GM19043 (cell line): ENCODE data around the gene KCTD1.
"Not testable (repeated sequence)": the region's sequence is repeated elsewhere in the genome, so short reads cannot be mapped to it uniquely, and the experiment has no call there.

Source experiments
- ATAC-seq: cut with Tn5 transposase; IDR thresholded peaks from one replicate; pipeline ENCODE4 v1.9.1; 2021; ENCODE audit warnings: low read depth; ENCODE audit not compliant: unreplicated experiment

KCTD1 gene

DNA sequence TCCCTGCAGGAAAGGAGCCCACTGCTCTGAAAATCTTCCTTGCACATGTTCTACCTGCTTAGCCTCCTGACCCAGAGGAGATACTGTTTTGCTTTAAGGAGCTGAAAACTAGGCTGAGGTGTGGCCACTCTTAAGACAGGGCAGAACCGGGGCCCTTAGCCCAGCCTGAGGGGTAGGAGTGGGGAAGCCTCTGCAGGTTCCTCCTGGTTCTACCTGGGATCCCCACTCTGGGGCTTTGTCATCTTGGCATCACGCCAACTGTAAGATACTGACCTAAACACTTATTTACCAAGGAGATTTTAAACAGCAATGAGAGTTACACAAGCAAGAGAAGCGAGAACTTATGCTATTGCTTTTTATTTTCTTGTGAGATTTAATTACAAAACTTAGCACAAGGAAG, 86.9 kb downstream of the KCTD1 start:
- no peak for ATAC-seq

DNA sequence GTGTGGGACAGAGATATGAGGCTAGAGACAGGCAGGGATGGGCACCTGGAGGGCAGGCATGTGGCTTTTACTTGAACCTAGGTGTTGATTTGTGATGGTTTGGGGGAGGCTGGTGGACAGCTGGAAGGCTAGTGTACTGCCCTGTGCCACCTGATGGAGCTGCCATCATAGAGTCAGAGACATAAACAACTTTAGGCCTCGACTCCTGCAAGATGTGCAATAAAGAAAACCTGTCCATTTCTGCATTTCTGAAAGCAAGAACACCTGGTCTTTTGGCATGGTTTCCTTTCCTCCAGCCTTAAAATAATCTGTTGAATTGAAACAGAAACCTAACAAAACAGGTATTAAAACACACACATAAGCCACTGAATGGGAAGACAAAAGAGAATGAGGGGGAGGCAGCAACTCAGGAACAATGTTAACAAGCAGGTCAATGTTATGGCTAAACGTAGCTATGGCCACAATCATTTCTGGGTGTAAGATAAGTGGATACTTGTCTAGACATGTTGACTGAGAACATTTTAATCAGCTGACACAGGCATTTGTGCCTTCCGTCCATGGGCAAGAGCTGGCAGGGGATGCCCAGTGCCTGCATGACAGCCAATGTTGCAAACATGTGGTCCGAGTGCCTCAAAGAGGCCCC, 87.8 kb downstream of the KCTD1 start:
- ATAC-seq: peak; percentile 73

DNA sequence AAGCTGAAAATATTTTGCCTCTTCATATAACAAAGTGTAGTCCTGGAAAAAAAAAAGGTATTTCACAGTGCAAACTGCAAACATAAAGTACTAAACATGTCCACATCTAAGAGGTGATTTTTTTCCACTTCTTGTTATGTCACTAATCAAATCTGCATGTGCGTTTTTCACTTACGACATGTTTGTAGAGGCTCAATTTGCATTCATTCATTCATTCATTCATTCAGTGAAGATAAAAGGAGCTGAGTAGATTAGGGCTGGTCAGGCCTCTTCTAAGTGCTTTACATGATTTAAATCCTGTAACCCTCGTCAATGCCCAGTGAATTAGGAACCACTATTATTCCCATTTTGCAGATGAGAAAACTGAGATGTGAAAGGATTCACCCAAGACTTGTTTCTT, 88.5 kb downstream of the KCTD1 start:
- no peak for ATAC-seq

DNA sequence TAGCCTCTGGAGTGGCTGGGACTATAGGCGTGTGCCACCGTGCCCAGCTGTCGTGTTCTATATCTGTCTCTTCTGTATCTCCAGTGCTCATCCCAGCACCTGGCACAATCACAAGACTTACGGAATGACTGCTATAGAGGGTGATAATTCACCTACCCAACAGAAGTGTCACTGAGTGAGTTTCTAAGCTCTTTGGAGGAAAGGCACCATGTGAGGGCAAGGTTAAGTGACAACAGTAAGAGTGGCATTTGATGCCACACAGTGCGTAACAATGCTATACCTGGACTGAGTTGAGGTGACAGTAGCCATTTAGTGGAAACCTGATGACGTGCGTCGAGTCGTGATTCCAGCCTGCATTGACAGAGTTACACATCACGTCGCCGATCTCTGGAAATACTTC, 89.0 kb downstream of the KCTD1 start:
- no peak for ATAC-seq

DNA sequence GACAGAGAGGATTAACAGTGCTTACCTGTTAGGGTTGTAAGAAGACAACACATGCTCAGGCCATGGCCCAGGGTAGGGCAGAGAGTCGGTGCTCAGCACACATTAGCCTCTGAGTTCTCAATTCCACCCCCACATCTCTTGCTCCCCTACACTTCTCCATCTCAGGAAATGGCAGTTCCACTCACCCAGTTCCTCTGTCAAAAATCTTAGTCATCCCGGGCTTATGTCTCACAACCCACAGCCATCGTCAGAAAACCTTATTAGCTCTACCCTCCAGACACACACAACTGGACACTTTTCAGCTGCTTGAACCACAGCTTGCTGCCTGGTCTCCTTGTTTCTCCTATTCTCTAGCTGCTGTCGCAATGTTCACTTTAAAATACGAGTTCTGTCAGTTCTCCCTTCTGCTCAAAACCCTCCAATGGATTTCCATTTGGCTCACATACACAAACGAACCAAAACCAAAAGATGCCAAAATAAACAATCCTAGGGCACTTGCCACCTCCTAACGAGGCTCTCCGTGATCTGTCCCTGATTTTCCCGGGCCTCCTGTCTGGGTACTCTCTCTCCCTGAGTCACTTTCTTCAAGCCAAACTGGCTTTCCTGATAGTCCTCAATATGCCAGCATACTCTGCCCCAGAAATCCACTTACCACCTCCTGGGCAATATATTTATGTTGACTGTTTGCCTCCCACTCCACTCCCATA, 89.7 kb downstream of the KCTD1 start:
- peak; percentile 38 for ATAC-seq

DNA sequence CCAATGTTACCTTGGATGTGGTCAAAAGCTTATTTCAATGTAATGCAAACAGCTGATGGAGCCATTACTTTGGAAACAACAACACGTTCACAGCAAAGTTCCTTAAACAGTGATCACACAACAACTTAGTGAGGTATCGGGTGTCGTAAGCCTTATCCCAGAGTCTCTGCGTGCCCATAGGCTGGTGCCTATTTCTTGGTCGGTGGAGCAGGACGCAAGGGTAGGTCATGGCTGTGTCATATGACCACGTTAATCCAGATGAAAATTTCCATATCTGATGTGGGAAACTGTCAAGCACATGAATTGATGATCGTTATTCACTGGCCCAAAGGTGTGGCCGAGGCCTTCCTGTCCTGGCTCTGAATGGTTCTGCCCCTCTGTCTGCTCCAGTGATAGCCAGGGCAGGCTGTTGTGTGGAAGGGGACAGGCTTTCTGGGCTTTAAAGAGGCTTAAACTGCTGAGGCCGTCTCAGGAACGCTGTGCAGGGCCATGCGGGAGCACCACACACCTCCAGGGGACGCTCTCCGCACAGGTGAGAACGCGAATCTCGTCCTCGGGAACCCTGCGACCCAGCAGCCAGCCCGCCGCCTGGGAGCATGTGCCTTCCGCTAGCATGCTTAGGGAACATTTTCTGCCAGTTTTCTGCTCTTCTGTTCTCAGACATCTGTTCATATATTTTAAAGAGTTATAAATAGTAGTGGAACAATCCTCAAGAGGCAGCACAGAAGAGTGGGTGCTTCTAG, 90.6 kb downstream of the KCTD1 start:
- no peak for ATAC-seq

DNA sequence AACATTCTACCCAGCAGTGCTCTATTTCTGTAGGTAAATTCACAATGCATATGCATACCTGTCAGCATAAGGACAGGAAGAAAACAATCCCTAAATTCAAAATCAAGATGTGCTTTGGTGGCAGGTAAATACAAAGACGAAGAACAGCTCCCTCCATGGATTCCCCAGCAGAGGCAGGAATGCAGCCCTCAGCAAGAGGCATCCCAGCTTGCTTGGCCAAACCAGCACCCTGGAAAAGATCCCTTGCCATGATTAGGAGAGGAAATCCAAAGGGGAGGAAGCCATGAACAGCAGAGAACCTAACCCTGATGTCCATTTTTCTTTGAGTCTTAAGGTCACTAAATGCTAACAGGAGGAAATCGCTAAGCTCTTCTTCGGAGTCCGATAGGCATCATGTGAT, 91.2 kb downstream of the KCTD1 start:
- ATAC-seq: no peak

DNA sequence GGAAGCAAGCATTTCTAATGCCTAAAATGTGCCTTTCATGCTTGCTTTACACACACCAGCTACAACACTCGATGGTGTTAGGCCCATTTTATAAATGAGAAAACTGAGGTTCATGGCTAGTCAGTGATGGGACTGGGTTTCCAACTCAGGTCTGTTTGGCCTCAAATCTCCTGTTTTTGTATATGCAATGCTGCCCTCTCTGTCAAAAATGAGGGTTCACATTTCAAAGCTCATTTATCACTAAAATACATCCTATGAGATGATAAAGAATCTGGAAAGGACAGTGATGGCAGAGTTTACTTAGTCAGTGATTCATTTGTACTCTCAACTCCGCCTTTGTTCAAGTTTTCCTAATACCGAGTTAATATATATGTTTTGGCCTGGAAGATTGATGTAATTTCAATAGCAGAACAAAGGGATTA, 92.3 kb downstream of the KCTD1 start:
- no peak for ATAC-seq

DNA sequence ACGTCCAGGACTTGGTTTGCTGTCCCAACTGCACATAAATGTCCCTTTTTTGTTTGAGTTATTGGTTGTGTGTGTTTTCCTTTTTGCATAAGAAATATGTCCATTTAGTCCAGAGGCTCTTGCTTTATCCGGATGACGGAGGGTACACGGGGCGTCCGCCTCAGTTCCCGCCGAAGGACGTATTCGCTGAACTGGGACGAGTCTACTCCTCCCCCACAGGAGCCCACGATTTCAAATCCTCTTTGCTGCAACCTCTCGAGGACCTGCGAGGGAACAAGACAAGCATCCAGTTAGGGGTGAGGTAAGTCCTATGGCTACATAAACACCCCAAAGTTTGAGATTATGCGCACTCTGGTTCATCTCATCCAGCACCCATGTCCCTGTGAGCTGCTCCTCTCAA, 92.7 kb downstream of the KCTD1 start:
- ATAC-seq: no peak

DNA sequence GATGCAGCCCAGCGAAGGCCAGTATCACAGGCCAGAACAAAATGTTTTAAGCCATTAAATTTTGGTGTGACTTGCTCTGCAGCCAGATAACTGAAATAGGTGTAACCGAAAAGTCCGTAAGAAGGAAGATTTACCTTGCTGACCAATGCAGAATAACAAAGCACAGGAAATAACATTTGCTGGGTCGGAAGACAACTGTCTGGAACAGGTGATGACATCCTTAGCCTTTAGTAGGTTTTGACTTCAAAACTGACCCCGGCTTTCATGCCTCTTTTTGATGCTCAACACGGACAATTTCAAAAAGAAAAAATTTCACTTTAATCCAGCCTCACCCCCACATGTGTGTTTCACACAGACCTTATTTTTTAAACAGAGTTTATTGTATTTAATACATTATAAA, 93.7 kb downstream of the KCTD1 start:
- no peak for ATAC-seq

DNA sequence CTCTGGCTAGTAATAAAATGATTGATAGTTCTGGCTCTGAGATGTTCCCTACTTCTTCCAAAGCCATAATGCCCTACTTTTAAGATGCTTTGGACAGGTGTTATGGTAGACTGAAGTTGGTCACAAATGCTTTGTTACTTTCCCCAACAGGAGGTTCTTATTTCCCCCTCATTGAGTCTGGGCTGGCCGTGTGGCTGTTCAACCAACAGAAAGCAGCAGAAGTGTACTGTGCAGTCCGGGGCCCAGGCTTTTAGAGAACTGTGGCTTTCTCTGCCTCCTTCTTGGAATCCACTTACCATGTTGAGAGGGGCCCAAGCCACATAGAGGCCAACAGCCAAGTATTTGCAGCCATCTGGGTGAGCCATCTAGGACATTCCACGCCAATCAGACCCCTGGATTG, 94.2 kb downstream of the KCTD1 start:
- ATAC-seq: no peak

DNA sequence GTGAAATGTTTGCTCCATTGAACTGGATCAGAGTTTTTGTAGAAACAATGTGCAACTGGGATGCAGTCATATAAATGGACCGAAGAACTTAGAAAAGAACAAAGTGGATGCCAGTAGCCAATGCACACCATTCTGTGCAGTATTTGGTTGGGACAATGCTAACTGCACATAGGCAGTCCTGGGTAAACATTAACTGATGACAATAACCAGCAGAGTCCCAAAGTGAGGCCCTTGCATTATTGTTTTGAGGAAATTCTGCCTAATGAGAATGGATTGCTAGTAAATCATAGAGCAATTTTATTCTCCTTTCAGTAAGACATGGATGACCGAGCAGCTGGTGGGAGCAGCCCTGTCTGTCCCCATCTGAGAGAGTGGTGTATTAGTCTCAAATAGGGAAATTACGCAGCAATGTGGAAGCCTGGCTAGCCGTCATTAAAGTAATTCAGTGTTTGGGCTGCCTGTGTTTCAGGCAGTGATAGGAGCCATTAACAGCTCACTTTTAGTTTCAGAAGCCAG, 94.9 kb downstream of the KCTD1 start:
- peak; percentile 44 for ATAC-seq

DNA sequence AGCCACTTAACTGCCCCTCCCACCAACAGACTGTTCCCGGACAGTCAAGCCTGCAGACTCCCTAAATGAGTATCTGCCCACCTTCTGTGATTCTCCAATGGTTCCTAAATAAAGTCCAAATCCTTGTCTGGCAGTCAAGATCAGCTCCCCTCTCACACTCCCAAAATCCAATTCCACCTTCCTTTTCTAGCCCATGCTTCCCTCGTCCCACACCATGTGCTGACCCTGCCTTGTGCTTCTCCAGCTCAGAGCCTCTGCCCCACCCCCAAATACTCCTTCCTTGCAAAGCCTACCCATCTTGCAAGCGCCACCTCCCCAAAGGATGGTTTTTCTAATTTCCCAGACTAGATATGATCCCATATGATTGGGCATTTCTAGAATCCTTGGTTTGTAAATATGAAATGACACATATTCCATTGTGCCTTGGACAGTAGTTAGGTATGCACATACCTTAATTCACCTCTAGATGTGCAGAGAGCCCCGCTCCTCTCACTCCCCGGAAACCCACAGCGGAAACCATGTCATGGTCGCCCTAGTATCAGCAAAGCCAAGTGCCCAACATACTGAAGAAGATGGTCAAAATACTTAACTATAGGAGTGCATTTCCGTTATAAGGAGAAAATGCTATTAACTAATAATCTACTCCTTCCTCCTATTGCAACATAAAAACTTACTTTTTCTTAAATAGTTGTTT, 97.2 kb downstream of the KCTD1 start:
- no peak for ATAC-seq

DNA sequence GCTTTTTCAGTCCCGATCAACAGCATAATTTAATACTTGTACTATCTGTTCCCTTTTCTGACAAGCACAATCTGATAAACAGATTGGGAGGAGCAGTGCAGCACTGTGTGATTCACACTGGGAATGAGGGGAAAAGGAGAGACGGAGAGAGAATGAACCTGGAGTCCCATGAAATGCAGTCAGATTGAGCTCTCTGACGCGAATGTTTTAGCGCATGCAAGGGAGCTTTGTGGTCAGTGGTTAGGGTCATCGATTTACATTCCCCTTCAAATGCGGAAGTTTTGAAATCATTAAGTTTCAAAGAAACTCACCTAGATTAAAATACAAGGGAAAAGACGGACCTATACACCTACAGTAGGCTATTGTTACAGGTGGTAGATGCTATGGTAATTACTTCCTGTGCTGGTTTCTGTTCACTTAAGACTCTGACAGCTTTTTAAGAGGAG, 99.6 kb downstream of the KCTD1 start:
- ATAC-seq: peak; percentile 54

DNA sequence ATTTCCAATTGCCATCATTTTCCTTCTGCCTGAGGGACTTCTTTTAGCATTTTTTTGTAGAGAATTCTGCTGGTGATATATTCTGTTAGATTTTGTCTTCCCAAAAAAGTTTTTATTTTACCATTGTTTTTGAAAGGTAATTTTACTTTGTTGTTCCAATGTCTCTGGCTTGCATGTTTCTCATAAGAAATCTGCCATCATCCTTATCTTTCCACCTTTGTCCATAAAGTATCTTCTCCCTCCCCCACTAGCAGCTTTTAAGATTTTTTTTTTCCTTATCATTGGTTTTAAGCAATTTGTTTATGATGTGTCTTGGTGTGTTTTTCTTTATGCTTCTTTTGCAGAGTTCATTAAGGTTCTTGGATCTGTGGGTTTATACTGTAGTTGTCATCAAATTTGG, 104.5 kb downstream of the KCTD1 start:
- no peak for ATAC-seq

DNA sequence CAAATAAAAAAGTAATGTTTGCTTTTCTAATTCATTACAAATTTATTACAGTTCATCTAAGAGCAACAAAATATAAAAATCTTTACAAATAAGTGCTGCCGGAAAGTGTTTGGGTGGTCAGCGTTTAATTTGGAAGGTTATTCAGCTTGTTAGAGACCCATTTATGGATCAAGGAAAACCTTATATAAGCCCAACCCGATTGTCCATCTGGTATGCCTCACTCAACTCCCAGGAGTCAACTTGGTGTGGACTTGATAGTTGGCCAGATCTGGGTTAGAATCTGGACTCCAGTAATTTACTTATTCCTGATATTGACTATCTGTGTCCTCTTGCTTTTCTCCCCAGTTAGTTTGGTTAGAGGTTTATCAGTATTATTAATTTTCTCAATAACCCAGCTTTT, 106.2 kb downstream of the KCTD1 start:
- ATAC-seq: no peak

DNA sequence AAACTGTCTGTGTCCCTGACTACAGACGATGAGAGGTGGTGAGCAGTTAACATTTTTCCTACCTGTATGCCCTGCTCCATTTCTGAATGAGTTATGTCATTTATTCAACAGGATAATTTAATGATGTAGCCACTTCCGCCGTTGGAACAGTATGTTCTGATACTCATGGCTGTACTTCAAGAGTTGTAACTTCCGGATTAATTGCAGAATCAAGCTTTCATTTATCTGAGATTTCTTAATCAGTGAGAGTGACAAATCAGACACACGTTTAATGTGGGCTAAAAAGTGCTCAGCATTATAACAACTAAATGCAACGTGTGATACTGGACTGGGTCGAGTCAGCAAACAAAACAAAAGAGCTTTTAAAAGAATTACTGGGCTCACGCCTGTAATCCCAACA, 107.7 kb downstream of the KCTD1 start:
- no peak for ATAC-seq

DNA sequence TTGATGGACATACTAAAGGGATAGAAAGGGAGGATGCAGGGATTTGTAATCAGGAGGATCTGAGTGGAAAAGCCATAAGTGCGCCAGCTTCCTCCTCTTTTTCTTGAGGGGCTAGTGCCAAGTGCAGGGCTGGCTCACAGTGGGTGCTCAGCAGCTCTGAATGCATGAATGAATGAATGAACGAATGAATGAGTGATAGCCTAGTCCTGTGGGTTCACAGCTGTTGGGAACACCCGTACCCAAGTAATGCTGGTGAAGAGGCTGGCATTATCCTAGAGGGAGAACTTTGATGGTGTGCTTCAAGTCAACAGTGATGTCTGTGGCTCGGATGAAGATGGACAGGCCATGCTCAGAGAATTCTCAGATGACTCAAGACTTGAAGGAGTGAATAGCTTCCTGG, 108.8 kb downstream of the KCTD1 start:
- ATAC-seq: no peak

DNA sequence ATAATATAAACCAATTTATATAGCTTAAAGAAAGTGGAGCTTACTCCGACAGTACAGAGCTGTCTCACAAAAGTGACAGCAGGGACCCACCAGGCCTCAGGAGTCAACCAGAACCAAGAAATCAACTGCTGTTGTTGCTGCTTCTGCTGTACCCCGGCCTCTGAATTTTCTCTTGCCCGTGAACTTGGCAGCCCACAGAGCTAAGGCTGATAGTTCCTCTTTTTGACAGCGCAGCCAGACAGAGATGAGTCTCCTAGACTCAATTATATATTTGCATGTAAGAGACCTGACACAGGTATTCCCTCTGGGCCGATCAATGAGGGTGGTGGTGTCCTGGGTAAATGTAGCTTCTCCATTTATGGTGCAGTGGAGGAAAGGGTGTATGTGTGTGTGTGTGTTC, 109.4 kb downstream of the KCTD1 start:
- ATAC-seq: peak; percentile 97

DNA sequence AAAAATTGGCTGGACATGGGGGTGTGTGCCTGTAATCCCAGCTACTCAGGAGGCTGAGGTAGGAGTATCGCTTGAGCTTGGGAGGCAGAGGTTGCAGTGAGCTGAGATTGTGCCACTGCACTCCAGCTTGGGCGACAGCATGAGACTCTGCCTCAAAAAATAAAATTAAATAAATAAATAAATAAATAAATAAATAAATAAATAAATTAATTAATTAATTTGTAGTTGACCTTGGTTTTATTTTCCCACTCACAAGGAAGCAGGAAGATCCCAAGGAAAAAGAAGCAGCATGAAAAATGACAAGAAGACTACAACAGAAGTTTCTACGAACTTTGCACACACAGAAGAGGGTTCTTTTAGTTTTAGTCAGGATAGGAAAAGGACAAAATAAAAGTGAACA, 110.7 kb downstream of the KCTD1 start:
- not testable (repeated sequence) for ATAC-seq
